ENCODE results near the gene RIN2.

RIN2 gene

GRCh38 chr20:19723813-19724430 lies 34.1 kb upstream of the RIN2 start:
- H3K4me1 ChIP-seq (ENCODE audit: low read length) = peaks cover 26% of the 10 kb centered on the region
- no peaks in the 10 kb centered on the region for H3K9me3 ChIP-seq (ENCODE audit: insufficient read depth, low read length)
- H3K27me3 ChIP-seq (ENCODE audit: low read depth, low read length) = peaks cover 35% of the 10 kb centered on the region
- no peaks in the 10 kb centered on the region; the same call in 1 of the 2 replicates for H4K20me1 ChIP-seq (ENCODE audit: insufficient read depth, low read length)
- no peak overlapping the region for H3K9ac ChIP-seq (ENCODE audit: low read length)
- H3K4me2 ChIP-seq (ENCODE audit: low read length) = no peak overlapping the region
- TF ChIP-seq, protein P1, sequence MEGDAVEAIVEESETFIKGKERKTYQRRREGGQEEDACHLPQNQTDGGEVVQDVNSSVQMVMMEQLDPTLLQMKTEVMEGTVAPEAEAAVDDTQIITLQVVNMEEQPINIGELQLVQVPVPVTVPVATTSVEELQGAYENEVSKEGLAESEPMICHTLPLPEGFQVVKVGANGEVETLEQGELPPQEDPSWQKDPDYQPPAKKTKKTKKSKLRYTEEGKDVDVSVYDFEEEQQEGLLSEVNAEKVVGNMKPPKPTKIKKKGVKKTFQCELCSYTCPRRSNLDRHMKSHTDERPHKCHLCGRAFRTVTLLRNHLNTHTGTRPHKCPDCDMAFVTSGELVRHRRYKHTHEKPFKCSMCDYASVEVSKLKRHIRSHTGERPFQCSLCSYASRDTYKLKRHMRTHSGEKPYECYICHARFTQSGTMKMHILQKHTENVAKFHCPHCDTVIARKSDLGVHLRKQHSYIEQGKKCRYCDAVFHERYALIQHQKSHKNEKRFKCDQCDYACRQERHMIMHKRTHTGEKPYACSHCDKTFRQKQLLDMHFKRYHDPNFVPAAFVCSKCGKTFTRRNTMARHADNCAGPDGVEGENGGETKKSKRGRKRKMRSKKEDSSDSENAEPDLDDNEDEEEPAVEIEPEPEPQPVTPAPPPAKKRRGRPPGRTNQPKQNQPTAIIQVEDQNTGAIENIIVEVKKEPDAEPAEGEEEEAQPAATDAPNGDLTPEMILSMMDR (IDR thresholded peaks at IDR 0.05; ENCODE audit: low read depth, low read length) = no peak
- no peak for TF ChIP-seq EZH2phosphoT487 (IDR thresholded peaks at IDR 0.05; ENCODE audit: low read depth)
- H2AFZ ChIP-seq (ENCODE audit: low read depth, low read length) = no peak overlapping the region
- H3K27ac ChIP-seq (ENCODE audit: low read length) = no peak overlapping the region
- H3K36me3 ChIP-seq (replicated peaks; ENCODE audit: low read depth, low read length) = no peaks in the 10 kb centered on the region
- H3K4me3 ChIP-seq (ENCODE audit: low read length) = no peak overlapping the region
- H3K79me2 ChIP-seq (ENCODE audit: low read length) = no peaks in the 10 kb centered on the region

DNA sequence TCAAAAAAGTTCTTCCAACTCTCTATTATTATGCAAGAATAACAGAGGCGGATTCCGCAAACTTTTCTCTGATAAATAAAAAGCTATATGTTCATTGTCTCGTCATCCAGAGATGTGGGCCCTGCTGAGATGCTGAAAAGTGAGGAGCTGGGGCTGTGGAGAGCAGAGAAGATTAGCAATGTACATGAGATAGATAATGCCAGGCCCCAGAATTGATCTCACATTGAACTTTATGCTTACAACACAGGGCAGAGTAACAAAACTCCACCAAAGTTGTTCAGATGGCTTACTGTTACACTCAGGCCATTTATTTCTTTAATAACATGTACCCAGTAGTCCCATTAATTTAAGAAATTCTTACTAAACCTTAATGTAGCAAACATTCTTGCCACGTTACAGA lies 32.7 kb upstream of the RIN2 start:
- no peak overlapping the region for H3K27ac ChIP-seq (ENCODE audit: low read length)
- no peaks in the 10 kb centered on the region for H3K9me3 ChIP-seq (ENCODE audit: insufficient read depth, low read length)
- H3K9ac ChIP-seq (ENCODE audit: low read length) = no peak overlapping the region
- H3K4me3 ChIP-seq (ENCODE audit: low read length) = no peak overlapping the region
- no peaks in the 10 kb centered on the region for H3K79me2 ChIP-seq (ENCODE audit: low read length)
- no peak for TF ChIP-seq EZH2phosphoT487 (IDR thresholded peaks at IDR 0.05; ENCODE audit: low read depth)
- TF ChIP-seq, protein P1 (IDR thresholded peaks at IDR 0.05; ENCODE audit: low read depth, low read length) = no peak
- H3K27me3 ChIP-seq (ENCODE audit: low read depth, low read length) = peaks cover 31% of the 10 kb centered on the region
- H2AFZ ChIP-seq (ENCODE audit: low read depth, low read length) = no peak overlapping the region
- no peaks in the 10 kb centered on the region; the same call in 1 of the 2 replicates for H4K20me1 ChIP-seq (ENCODE audit: insufficient read depth, low read length)
- H3K36me3 ChIP-seq (replicated peaks; ENCODE audit: low read depth, low read length) = no peaks in the 10 kb centered on the region
- peaks cover 26% of the 10 kb centered on the region for H3K4me1 ChIP-seq (ENCODE audit: low read length)
- H3K4me2 ChIP-seq (ENCODE audit: low read length) = peak overlapping the region; percentile 36; the same call in 1 of the 2 replicates

DNA sequence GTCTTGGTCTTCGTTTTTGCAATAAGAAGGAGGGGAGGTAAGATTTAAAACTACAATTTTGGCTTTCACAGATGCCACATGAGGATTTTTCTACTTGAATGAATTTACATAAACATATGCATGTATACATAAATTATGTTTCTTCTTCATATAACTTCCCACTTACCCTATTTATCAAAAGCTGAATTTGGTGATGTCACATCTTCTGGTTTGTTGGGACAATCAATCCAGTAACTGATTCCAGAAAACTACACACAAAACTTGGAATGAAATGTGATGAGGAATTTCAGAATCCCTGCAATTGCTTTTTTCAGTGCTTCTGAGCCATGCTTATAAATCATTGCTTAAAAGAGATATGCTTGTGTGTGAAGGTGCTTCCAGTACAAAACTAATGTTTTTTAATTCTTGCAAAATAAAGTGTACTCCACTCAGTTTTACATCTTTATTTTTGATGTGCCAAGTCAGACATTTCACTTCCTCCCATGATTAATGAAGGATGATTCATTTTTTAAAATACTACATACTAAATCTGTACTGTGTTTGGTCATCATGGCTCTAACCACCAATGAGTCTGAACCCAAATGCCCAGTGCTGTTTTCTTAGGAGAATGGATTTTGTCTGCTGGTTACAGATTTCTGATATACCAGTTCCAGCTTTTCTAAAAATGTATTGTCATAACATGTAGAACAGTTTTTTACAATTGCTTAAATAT lies 32.1 kb upstream of the RIN2 start:
- Histone ChIP-seq H2AFZ (ENCODE audit: low read depth, low read length) (no peak overlapping the region), H4K20me1 (ENCODE audit: insufficient read depth, low read length) (no peaks in the 10 kb centered on the region; the same call in 1 of the 2 replicates), H3K9ac (ENCODE audit: low read length) (no peak overlapping the region), H3K9me3 (ENCODE audit: insufficient read depth, low read length) (no peaks in the 10 kb centered on the region), H3K27ac (ENCODE audit: low read length) (no peak overlapping the region), H3K36me3 (replicated peaks; ENCODE audit: low read depth, low read length) (no peaks in the 10 kb centered on the region), H3K79me2 (ENCODE audit: low read length) (no peaks in the 10 kb centered on the region), H3K27me3 (ENCODE audit: low read depth, low read length) (peaks cover 31% of the 10 kb centered on the region), H3K4me3 (ENCODE audit: low read length) (no peak overlapping the region), H3K4me2 (ENCODE audit: low read length) (peak overlapping the region; percentile 40), H3K4me1 (ENCODE audit: low read length) (peaks cover 26% of the 10 kb centered on the region)
- TF ChIP-seq, protein P1 (IDR thresholded peaks at IDR 0.05; ENCODE audit: low read depth, low read length) = no peak
- no peak for TF ChIP-seq EZH2phosphoT487 (IDR thresholded peaks at IDR 0.05; ENCODE audit: low read depth)

DNA sequence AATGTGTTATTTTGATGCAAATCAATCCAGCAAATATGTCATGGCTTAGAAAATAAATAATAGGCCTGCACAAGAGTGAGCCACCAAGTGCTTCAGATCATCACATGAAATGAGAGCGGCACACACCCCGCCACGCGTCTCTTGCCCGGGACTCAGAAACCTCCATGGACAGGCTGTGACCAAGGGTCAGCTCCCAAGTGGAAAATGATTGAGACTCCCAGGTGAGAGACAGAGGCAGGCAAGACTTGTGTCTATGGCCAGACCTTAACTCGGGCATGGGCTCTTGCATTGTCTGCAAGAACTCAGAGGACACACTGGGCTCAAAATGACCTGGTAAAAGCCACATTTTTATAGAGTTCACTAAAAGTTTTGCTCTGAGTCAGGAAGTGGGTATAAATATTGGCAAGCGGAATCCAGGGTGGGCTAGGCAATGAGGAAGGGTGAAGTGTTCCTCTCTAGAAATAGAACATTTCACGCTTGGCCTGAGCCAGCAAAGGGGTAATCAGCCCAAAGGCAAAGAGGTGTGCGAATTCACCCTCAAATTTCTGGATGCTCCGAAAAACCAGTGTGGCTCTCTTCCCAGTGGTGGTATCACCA lies 30.7 kb upstream of the RIN2 start:
- H4K20me1 ChIP-seq (ENCODE audit: insufficient read depth, low read length) = no peaks in the 10 kb centered on the region; the same call in 1 of the 2 replicates
- no peak overlapping the region for H3K9ac ChIP-seq (ENCODE audit: low read length)
- no peak for TF ChIP-seq EZH2phosphoT487 (IDR thresholded peaks at IDR 0.05; ENCODE audit: low read depth)
- TF ChIP-seq, protein P1 (IDR thresholded peaks at IDR 0.05; ENCODE audit: low read depth, low read length) = no peak
- peaks cover 26% of the 10 kb centered on the region for H3K4me1 ChIP-seq (ENCODE audit: low read length)
- no peaks in the 10 kb centered on the region for H3K79me2 ChIP-seq (ENCODE audit: low read length)
- no peak overlapping the region for H3K27ac ChIP-seq (ENCODE audit: low read length)
- no peaks in the 10 kb centered on the region for H3K36me3 ChIP-seq (replicated peaks; ENCODE audit: low read depth, low read length)
- no peaks in the 10 kb centered on the region for H3K9me3 ChIP-seq (ENCODE audit: insufficient read depth, low read length)
- H3K4me3 ChIP-seq (ENCODE audit: low read length) = no peak overlapping the region
- no peak overlapping the region for H2AFZ ChIP-seq (ENCODE audit: low read depth, low read length)
- H3K4me2 ChIP-seq (ENCODE audit: low read length) = peak overlapping the region; percentile 19; the same call in 1 of the 2 replicates
- H3K27me3 ChIP-seq (ENCODE audit: low read depth, low read length) = peaks cover 22% of the 10 kb centered on the region

Data from OCI-LY3 (cell line).